ENCODE data around the gene MAML1.
"Not testable (repeated sequence)": the region's sequence is repeated elsewhere in the genome, so short reads cannot be mapped to it uniquely, and the experiment has no call there.

MAML1 gene

GRCh38 chr5:179732412-179732917, at the start of gene MAML1:
Gene MAML1 (plus strand): TSS chr5:179732822. CDS start chr5:179733113, 291 bp downstream.
- H3K79me2 ChIP-seq (ENCODE audit: insufficient read depth, low read length) = peaks cover 45% of the 10 kb centered on the region
- peak within 1 kb of the TSS; percentile 84 for H3K4me3 ChIP-seq (ENCODE audit: low read length, poor library complexity, severe bottlenecking)
- H3K4me1 ChIP-seq (ENCODE audit: insufficient read depth, low read length, poor library complexity, severe bottlenecking) = peaks cover 8% of the 10 kb centered on the region
- H3K9me3 ChIP-seq (ENCODE audit: insufficient read depth, low read depth, low read length) = no peaks in the 10 kb centered on the region
- peak within 1 kb of the TSS; percentile 90 for H3K4me2 ChIP-seq (ENCODE audit: low read depth, low read length, poor library complexity, severe bottlenecking)
- H3K9ac ChIP-seq (ENCODE audit: low read depth, low read length, poor library complexity, severe bottlenecking) = peak within 1 kb of the TSS; percentile 83
- H2AFZ ChIP-seq (ENCODE audit: low read length) = no peak within 1 kb of the TSS; the same call in 1 of the 2 replicates
- TF ChIP-seq EZH2phosphoT487 (IDR thresholded peaks at IDR 0.05; ENCODE audit: borderline replicate concordance) (no peak), CTCF (conservative IDR thresholded peaks at IDR 0.05; ENCODE audit: low read length) (no peak)
- peaks cover 31% of the 10 kb centered on the region; the same call in 1 of the 2 replicates for H3K36me3 ChIP-seq (ENCODE audit: insufficient read depth, low read length)
- no peaks in the 10 kb centered on the region for H3K27me3 ChIP-seq (ENCODE audit: insufficient read depth, low read length, poor library complexity, severe bottlenecking)
- no peaks in the 10 kb centered on the region; the same call in 1 of the 2 replicates for H3F3A ChIP-seq (ENCODE audit: low read depth)
- peaks cover 34% of the 10 kb centered on the region for H4K20me1 ChIP-seq (ENCODE audit: insufficient read depth, low read length, poor library complexity, severe bottlenecking)
- H3K9me2 ChIP-seq (replicated peaks; ENCODE audit: low read depth, low read length) = no peaks in the 10 kb centered on the region

- H3K27me3 ChIP-seq (ENCODE audit: insufficient read depth, low read length, poor library complexity, severe bottlenecking); H4K20me1 ChIP-seq (ENCODE audit: insufficient read depth, low read length, poor library complexity, severe bottlenecking); H3K9me2 ChIP-seq (replicated peaks; ENCODE audit: low read depth, low read length); H3K9me3 ChIP-seq (ENCODE audit: insufficient read depth, low read depth, low read length); H3K4me1 ChIP-seq (ENCODE audit: insufficient read depth, low read length, poor library complexity, severe bottlenecking); H3K79me2 ChIP-seq (ENCODE audit: insufficient read depth, low read length); H3K4me3 ChIP-seq (ENCODE audit: low read length, poor library complexity, severe bottlenecking); H3K4me2 ChIP-seq (ENCODE audit: low read depth, low read length, poor library complexity, severe bottlenecking); H3F3A ChIP-seq (ENCODE audit: low read depth); H3K36me3 ChIP-seq (ENCODE audit: insufficient read depth, low read length); H2AFZ ChIP-seq (ENCODE audit: low read length); H3K9ac ChIP-seq (ENCODE audit: low read depth, low read length, poor library complexity, severe bottlenecking): not testable (repeated sequence)
Observed at GRCh38 chr5:179689212-179689611, 43.4 kb upstream of the MAML1 start.

- H3K9ac ChIP-seq (ENCODE audit: low read depth, low read length, poor library complexity, severe bottlenecking) = no peak overlapping the region
- no peak overlapping the region for H3K4me3 ChIP-seq (ENCODE audit: low read length, poor library complexity, severe bottlenecking)
- peaks cover 2% of the 10 kb centered on the region for H4K20me1 ChIP-seq (ENCODE audit: insufficient read depth, low read length, poor library complexity, severe bottlenecking)
- peaks cover 8% of the 10 kb centered on the region for H3K4me1 ChIP-seq (ENCODE audit: insufficient read depth, low read length, poor library complexity, severe bottlenecking)
- no peaks in the 10 kb centered on the region for H3K27me3 ChIP-seq (ENCODE audit: insufficient read depth, low read length, poor library complexity, severe bottlenecking)
- no peaks in the 10 kb centered on the region for H3K9me2 ChIP-seq (replicated peaks; ENCODE audit: low read depth, low read length)
- H2AFZ ChIP-seq (ENCODE audit: low read length) = no peak overlapping the region
- no peaks in the 10 kb centered on the region for H3K36me3 ChIP-seq (ENCODE audit: insufficient read depth, low read length)
- H3F3A ChIP-seq (ENCODE audit: low read depth) = no peaks in the 10 kb centered on the region
- TF ChIP-seq CTCF (conservative IDR thresholded peaks at IDR 0.05; ENCODE audit: low read length) (no peak), EZH2phosphoT487 (IDR thresholded peaks at IDR 0.05; ENCODE audit: borderline replicate concordance) (no peak)
- H3K9me3 ChIP-seq (ENCODE audit: insufficient read depth, low read depth, low read length) = no peaks in the 10 kb centered on the region
- no peak overlapping the region for H3K4me2 ChIP-seq (ENCODE audit: low read depth, low read length, poor library complexity, severe bottlenecking)
- peaks cover 14% of the 10 kb centered on the region for H3K79me2 ChIP-seq (ENCODE audit: insufficient read depth, low read length)
Observed at GRCh38 chr5:179694561-179694960, 38.1 kb upstream of the MAML1 start.

GRCh38 chr5:179696603-179697002, 36.0 kb upstream of the MAML1 start:
- Histone ChIP-seq H3F3A (ENCODE audit: low read depth) (no peaks in the 10 kb centered on the region), H3K36me3 (ENCODE audit: insufficient read depth, low read length) (no peaks in the 10 kb centered on the region), H3K79me2 (ENCODE audit: insufficient read depth, low read length) (peaks cover 34% of the 10 kb centered on the region), H3K4me3 (ENCODE audit: low read length, poor library complexity, severe bottlenecking) (no peak overlapping the region), H3K9me3 (ENCODE audit: insufficient read depth, low read depth, low read length) (no peaks in the 10 kb centered on the region), H2AFZ (ENCODE audit: low read length) (no peak overlapping the region), H3K4me2 (ENCODE audit: low read depth, low read length, poor library complexity, severe bottlenecking) (peak overlapping the region; percentile 61), H3K4me1 (ENCODE audit: insufficient read depth, low read length, poor library complexity, severe bottlenecking) (peaks cover 8% of the 10 kb centered on the region), H3K9me2 (replicated peaks; ENCODE audit: low read depth, low read length) (no peaks in the 10 kb centered on the region), H4K20me1 (ENCODE audit: insufficient read depth, low read length, poor library complexity, severe bottlenecking) (peaks cover 16% of the 10 kb centered on the region), H3K9ac (ENCODE audit: low read depth, low read length, poor library complexity, severe bottlenecking) (peak overlapping the region; percentile 81), H3K27me3 (ENCODE audit: insufficient read depth, low read length, poor library complexity, severe bottlenecking) (no peaks in the 10 kb centered on the region)
- TF ChIP-seq EZH2phosphoT487 (IDR thresholded peaks at IDR 0.05; ENCODE audit: borderline replicate concordance) (no peak), CTCF (conservative IDR thresholded peaks at IDR 0.05; ENCODE audit: low read length) (no peak)

Data from Loucy (cell line).